Measurements from ENCODE around the gene ATP1A3.
"Not testable (repeated sequence)": the region's sequence is repeated elsewhere in the genome, so short reads cannot be mapped to it uniquely, and the experiment has no call there.

The ATP1A3 gene

GRCh38 chr19:42010245-42011126 lies 16.5 kb upstream of the ATP1A3 start:
- no peak for DNase-seq (ENCODE audit: low read depth)

GRCh38 chr19:42006569-42006968 lies 12.5 kb upstream of the ATP1A3 start:
- DNase-seq (ENCODE audit: low read depth), result no peak

GRCh38 chr19:42005504-42005903 lies 11.5 kb upstream of the ATP1A3 start:
- no peak for DNase-seq (ENCODE audit: low read depth)

- no peak for DNase-seq (ENCODE audit: low read depth)
Measured at GRCh38 chr19:42003506-42004294, 9.7 kb upstream of the ATP1A3 start.

GRCh38 chr19:41999878-42000208 lies 5.8 kb upstream of the ATP1A3 start:
- no peak for DNase-seq (ENCODE audit: low read depth)

- DNase-seq (ENCODE audit: low read depth), result no peak
Measured at GRCh38 chr19:41999071-41999877, 5.2 kb upstream of the ATP1A3 start.

- no peak for DNase-seq (ENCODE audit: low read depth)
Measured at GRCh38 chr19:41998246-41999020, 4.4 kb upstream of the ATP1A3 start.

GRCh38 chr19:41997851-41998229 lies 3.8 kb upstream of the ATP1A3 start:
- DNase-seq (ENCODE audit: low read depth), result no peak

GRCh38 chr19:41997121-41997850 lies 3.3 kb upstream of the ATP1A3 start:
- DNase-seq (ENCODE audit: low read depth), result no peak

- no peak for DNase-seq (ENCODE audit: low read depth)
Measured at GRCh38 chr19:41995959-41996797, 2.1 kb upstream of the ATP1A3 start.

GRCh38 chr19:41994994-41995958 lies 1.2 kb upstream of the ATP1A3 start:
- DNase-seq (ENCODE audit: low read depth), result no peak

GRCh38 chr19:41994521-41994971 lies 516 bp upstream of the ATP1A3 start:
- DNase-seq (ENCODE audit: low read depth), result no peak

GRCh38 chr19:41991925-41992569 lies 2.0 kb downstream of the ATP1A3 start:
- DNase-seq (ENCODE audit: low read depth), result not testable (repeated sequence)

- DNase-seq (ENCODE audit: low read depth), result no peak
Measured at GRCh38 chr19:41991025-41991424, 3.0 kb downstream of the ATP1A3 start.

GRCh38 chr19:41990615-41991014 lies 3.4 kb downstream of the ATP1A3 start:
- no peak for DNase-seq (ENCODE audit: low read depth)

- DNase-seq (ENCODE audit: low read depth), result no peak
Measured at GRCh38 chr19:41990028-41990427, 4.0 kb downstream of the ATP1A3 start.

GRCh38 chr19:41988947-41989346 lies 5.1 kb downstream of the ATP1A3 start:
- no peak for DNase-seq (ENCODE audit: low read depth)

GRCh38 chr19:41987141-41987860 lies 6.7 kb downstream of the ATP1A3 start:
- no peak for DNase-seq (ENCODE audit: low read depth)
